NCI-H2081 treated with DMSO at 0.1 percent for 48 hours (cell line): ENCODE measurements around the gene FCER2.
A peak's percentile ranks its signal among the peaks of the same experiment; 100 is the strongest.

Experiments used
- DNase-seq: peaks from one replicate; lab custom pipeline; 2025; lab: John Stamatoyannopoulos, UW

Gene FCER2

GRCh38 chr19:7699417-7700401 is 2.2 kb downstream of the FCER2 start:
- no peak for DNase-seq

GRCh38 chr19:7699003-7699402 is 2.9 kb downstream of the FCER2 start:
- no peak for DNase-seq

- no peak for DNase-seq
Observed at GRCh38 chr19:7698583-7698982, 3.3 kb downstream of the FCER2 start.

GRCh38 chr19:7697721-7698287 is 4.1 kb downstream of the FCER2 start:
- no peak for DNase-seq

GRCh38 chr19:7694499-7694898 is 7.4 kb downstream of the FCER2 start:
- no peak for DNase-seq

- DNase-seq = no peak
Observed at GRCh38 chr19:7692417-7693088, 9.4 kb downstream of the FCER2 start.

GRCh38 chr19:7691497-7691896 is 10.4 kb downstream of the FCER2 start:
- no peak for DNase-seq

GRCh38 chr19:7690779-7691258 is 11.1 kb downstream of the FCER2 start:
- DNase-seq = no peak

- no peak for DNase-seq
Observed at GRCh38 chr19:7689165-7689564, 12.8 kb downstream of the FCER2 start.

- DNase-seq = no peak
Observed at GRCh38 chr19:7687177-7687576, 14.8 kb downstream of the FCER2 start.

GRCh38 chr19:7685546-7686445 is 16.1 kb downstream of the FCER2 start:
- no peak for DNase-seq

- no peak for DNase-seq
Observed at GRCh38 chr19:7682175-7682855, 19.6 kb downstream of the FCER2 start.

GRCh38 chr19:7681340-7682174 is 20.4 kb downstream of the FCER2 start:
- no peak for DNase-seq

- DNase-seq = peak; percentile 30
Observed at GRCh38 chr19:7680606-7681339, 21.2 kb downstream of the FCER2 start, which contains the start of gene TRAPPC5. Gene TRAPPC5 (plus strand): TSS chr19:7680833. CDS start chr19:7682254, 1,421 bp downstream.

GRCh38 chr19:7679771-7680605 is 21.9 kb downstream of the FCER2 start:
- DNase-seq = no peak

GRCh38 chr19:7678971-7679751 is 22.8 kb downstream of the FCER2 start:
- DNase-seq = no peak

- DNase-seq = no peak
Observed at GRCh38 chr19:7677669-7678311, 24.1 kb downstream of the FCER2 start.
